ENCODE measurements around the gene RYR2.
A peak's percentile ranks its signal among the peaks of the same experiment; 100 is the strongest.

Gene RYR2

DNA sequence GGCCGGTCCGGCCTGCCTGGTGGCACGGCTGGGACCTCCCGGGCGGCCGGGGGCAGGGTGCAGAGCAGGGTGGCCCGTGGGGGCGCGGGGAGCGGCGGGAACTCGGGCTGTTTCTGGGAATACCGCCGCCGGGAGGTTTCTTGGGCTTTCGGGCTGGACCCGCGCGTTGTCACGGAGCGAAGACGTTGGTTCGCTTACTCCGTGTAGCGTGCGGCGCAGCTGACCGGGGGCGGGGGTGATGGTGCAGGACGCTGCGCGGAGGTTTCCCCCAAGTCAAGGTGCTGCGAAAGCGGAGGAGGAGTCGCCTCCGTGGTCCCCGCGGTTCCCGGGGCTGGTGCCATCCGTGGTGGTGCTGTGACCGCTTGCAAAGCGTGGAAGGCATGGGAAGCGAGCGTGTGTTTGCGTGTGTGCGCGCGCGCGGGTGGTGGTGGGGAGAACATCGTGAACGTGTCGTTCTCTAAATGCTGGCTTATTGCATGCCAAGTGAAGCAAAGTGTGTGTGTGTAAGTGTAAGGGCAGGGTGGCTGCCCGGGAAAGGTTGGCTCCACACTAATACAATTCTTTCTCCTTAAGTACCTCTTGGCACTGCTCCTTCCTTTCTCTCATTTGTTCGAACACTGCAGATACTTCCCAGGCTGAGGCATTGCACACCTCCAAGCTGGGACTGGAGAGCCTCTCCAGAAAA is 1.1 kb downstream of the RYR2 start:
- DNase-seq (ENCODE audit: low spot score) = peak; percentile 22
- TF ChIP-seq, protein P1, sequence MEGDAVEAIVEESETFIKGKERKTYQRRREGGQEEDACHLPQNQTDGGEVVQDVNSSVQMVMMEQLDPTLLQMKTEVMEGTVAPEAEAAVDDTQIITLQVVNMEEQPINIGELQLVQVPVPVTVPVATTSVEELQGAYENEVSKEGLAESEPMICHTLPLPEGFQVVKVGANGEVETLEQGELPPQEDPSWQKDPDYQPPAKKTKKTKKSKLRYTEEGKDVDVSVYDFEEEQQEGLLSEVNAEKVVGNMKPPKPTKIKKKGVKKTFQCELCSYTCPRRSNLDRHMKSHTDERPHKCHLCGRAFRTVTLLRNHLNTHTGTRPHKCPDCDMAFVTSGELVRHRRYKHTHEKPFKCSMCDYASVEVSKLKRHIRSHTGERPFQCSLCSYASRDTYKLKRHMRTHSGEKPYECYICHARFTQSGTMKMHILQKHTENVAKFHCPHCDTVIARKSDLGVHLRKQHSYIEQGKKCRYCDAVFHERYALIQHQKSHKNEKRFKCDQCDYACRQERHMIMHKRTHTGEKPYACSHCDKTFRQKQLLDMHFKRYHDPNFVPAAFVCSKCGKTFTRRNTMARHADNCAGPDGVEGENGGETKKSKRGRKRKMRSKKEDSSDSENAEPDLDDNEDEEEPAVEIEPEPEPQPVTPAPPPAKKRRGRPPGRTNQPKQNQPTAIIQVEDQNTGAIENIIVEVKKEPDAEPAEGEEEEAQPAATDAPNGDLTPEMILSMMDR (IDR thresholded peaks at IDR 0.05; ENCODE audit: extremely low read depth, insufficient read depth, missing control alignments) = no peak
- in situ Hi-C loops (cut with MboI; ENCODE audit: low pct_unique_long_range_greater_than_20kb, low sequenced_read_pairs, unreplicated experiment) = no loop called here

DNA sequence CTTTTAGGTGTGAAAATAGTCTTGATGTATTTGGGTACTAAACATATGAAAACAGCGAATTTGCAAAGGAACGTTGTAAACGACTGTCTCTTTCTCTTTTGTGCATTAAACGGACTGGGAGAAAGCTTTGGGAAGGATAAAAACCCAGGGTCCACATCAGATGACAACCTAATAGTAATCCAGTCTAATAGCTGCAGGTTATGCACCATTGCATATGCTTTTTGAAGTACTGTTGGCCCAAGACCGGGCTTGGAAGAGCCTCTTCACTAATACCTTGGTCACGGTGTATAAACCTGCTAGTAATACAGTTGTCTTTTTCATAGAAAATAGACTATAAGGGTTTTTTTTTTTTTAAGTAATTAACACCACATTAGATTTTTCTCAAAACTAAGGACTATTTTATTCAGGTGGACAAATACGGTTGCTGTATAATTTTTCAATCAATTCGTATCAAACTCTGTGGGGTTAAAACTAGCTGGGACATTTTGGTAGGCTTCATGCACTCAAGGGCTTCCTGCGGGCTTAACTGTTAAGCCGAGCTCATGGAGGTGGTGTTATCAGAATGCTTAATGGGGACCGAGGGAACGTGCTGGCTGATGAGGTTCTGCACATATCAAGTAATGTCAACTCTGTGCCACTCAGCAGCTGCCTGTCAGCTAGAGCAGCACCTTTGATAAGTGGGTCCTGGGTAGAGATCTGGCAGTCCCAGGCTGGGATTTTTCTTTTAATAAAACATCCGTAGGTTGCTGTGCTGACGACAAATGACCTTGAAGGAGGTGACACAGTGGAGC is 2.1 kb downstream of the RYR2 start:
- no peak for DNase-seq (ENCODE audit: low spot score)
- TF ChIP-seq, protein P1 (IDR thresholded peaks at IDR 0.05; ENCODE audit: extremely low read depth, insufficient read depth, missing control alignments) = no peak
- in situ Hi-C loops (cut with MboI; ENCODE audit: low pct_unique_long_range_greater_than_20kb, low sequenced_read_pairs, unreplicated experiment) = no loop called here

DNA sequence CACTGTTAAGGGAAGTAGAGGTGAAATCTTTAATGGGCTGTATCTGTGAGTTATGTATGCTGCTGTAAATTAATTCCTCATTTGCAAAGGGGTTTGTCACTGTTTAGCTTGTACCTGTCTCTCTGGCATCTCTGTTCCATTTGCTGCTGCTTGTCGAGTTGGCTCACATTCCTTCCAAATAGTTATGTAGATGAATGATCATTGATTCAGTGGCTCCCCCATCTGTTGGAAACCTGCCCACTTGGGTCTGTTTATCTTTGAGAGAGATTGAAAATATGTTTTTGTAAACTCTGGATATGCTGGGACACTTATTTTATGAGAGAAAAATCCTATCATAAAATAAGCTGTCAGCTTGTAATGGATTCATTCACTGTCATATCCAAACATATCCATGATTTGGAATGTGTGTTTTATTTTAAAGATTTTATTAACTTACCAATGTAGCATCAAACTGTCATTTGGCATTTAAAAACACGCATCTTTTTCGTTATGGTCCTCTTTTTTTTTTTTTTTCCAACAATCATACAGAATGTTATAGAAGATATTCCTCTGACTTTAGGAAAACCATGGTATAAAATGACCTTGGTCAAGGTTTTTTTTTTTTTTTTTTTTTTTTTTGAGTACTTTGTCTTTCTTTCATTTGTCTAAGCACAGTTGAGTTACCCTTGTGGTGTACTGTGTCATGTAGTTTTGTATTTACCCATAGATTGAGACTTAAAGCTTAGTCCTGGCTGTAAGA is 3.5 kb downstream of the RYR2 start:
- DNase-seq (ENCODE audit: low spot score) = no peak
- TF ChIP-seq, protein P1 (IDR thresholded peaks at IDR 0.05; ENCODE audit: extremely low read depth, insufficient read depth, missing control alignments) = no peak

DNA sequence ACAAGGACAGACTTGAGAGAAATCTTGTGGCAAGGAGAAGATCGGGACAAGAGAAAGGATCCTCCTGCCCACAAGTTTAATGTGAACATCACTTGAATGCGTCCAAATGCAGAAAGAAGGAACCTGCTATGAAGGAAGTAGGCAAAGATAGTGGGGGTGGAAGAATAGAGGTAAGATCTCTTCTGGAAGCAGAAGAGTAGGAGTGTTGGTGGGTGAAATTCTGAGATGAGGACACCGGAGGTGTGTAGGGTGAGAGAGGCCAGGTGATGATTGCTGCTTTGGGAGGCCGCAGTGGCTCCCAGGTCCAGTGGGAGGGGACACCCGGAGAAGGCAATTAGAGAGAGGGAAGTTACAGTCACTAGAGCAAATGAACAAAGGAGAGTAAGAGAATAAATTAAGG is 6.8 kb downstream of the RYR2 start:
- TF ChIP-seq, protein P1 (IDR thresholded peaks at IDR 0.05; ENCODE audit: extremely low read depth, insufficient read depth, missing control alignments) = no peak
- DNase-seq (ENCODE audit: low spot score) = no peak
- in situ Hi-C loops (cut with MboI; ENCODE audit: low pct_unique_long_range_greater_than_20kb, low sequenced_read_pairs, unreplicated experiment) = no loop called here

More for the DNA sequence above, 3.5 kb downstream of the RYR2 start:
- in situ Hi-C loops (cut with MboI; ENCODE audit: low pct_unique_long_range_greater_than_20kb, low sequenced_read_pairs, unreplicated experiment) = no loop called here

DNA sequence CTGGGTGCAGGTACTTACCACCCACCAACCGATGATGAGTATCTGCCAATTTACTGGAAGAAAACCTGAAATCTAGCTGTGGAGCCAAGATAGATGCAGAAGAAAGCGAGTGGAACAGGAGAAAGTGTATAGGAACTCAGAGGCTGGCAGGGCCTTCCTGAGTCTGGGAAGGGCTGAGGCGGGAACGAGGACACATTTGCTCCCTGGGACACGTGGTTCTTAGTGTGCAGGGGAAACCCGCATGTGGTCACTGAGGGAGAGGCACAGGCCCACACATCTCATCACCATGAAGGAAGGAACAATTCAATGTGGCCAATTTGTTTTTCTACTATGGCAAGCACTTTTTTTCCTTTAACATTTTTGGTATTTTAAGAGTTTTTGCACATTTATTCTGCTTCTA is 8.2 kb downstream of the RYR2 start:
- in situ Hi-C loops (cut with MboI; ENCODE audit: low pct_unique_long_range_greater_than_20kb, low sequenced_read_pairs, unreplicated experiment) = no loop called here
- DNase-seq (ENCODE audit: low spot score) = no peak
- TF ChIP-seq, protein P1 (IDR thresholded peaks at IDR 0.05; ENCODE audit: extremely low read depth, insufficient read depth, missing control alignments) = no peak

DNA sequence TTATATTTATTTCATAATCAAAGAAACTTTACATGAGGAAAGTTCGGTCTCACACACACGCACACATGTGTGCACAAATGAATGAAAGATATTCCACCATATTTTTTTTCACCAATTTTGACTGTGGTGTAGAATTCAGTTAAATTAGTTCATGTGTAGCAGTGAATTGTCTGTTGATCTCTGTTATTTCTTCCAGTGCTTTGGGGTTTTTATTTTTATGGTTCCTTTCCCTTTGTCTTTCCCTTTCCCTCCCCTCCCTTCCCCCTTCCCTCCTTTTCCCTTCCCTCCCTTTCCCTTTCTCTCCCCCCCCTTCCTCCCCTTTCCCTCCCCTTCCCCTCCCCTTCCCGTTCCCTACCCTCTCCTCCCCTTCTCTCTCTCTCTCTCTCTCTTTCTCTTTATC is 8.9 kb downstream of the RYR2 start:
- TF ChIP-seq, protein P1 (IDR thresholded peaks at IDR 0.05; ENCODE audit: extremely low read depth, insufficient read depth, missing control alignments) = no peak
- DNase-seq (ENCODE audit: low spot score) = no peak
- in situ Hi-C loops (cut with MboI; ENCODE audit: low pct_unique_long_range_greater_than_20kb, low sequenced_read_pairs, unreplicated experiment) = no loop called here
